ENCODE data around the gene MET. TPM values are rescaled to one million over a fixed set of nuclear protein-coding genes. Genes with fewer than 3 reads are reported as not detected.
A peak's percentile ranks its signal among the peaks of the same experiment; 100 is the strongest.

Gene MET
- total and polyA plus RNA-seq, 2 of the 13 experiments (the other 11 are each of a cell fraction or from before 2014, with no cell fraction given) = 21.8 to 31.5 TPM

DNA sequence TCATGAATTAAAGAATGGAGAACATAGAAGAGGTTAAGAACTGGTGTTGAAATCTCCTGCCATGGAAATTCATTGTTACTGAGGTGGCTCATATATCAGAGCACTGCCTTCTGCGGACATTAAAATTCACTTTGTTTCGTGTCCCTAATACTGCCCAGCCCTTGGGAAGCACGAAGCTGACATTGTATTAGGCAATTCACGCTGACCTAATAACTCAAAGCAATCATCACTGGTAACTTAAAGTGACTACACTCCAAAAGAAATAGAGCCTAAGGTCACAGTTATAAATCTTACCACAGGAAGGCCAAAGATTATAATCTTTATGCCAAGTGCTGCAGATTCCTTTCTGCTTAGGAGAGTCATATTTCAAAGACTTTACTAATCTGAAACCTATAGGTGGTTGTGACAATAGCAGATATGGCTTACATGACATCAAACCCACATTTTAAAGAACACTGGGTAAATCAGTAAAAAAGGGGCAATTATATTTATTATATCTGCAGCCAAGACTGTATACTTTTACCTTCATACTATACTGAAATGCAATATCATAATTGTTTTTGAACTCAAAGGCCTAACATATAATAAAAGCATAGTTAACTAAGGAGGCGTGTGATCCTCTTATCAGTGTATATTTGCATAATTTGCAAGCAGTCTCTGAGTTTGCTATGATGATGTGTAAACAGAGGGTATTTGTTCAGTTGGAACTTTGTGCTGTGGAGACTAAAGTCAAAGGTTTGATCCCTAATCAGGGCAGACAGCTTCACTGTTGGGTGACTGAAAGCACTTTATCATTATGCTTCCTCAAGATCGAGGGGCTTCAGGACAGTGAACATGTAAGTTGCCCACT is 138.5 kb downstream of the MET start (continued):
- TF ChIP-seq, protein P1, sequence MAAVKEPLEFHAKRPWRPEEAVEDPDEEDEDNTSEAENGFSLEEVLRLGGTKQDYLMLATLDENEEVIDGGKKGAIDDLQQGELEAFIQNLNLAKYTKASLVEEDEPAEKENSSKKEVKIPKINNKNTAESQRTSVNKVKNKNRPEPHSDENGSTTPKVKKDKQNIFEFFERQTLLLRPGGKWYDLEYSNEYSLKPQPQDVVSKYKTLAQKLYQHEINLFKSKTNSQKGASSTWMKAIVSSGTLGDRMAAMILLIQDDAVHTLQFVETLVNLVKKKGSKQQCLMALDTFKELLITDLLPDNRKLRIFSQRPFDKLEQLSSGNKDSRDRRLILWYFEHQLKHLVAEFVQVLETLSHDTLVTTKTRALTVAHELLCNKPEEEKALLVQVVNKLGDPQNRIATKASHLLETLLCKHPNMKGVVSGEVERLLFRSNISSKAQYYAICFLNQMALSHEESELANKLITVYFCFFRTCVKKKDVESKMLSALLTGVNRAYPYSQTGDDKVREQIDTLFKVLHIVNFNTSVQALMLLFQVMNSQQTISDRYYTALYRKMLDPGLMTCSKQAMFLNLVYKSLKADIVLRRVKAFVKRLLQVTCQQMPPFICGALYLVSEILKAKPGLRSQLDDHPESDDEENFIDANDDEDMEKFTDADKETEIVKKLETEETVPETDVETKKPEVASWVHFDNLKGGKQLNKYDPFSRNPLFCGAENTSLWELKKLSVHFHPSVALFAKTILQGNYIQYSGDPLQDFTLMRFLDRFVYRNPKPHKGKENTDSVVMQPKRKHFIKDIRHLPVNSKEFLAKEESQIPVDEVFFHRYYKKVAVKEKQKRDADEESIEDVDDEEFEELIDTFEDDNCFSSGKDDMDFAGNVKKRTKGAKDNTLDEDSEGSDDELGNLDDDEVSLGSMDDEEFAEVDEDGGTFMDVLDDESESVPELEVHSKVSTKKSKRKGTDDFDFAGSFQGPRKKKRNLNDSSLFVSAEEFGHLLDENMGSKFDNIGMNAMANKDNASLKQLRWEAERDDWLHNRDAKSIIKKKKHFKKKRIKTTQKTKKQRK (IDR thresholded peaks at IDR 0.05; ENCODE audit: low read length) = no peak
- TF ChIP-seq, protein P2, sequence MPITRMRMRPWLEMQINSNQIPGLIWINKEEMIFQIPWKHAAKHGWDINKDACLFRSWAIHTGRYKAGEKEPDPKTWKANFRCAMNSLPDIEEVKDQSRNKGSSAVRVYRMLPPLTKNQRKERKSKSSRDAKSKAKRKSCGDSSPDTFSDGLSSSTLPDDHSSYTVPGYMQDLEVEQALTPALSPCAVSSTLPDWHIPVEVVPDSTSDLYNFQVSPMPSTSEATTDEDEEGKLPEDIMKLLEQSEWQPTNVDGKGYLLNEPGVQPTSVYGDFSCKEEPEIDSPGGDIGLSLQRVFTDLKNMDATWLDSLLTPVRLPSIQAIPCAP (CRISPR knock-in tag; IDR thresholded peaks at IDR 0.05; ENCODE audit: low read depth) = no peak
- TF ChIP-seq, protein P3, sequence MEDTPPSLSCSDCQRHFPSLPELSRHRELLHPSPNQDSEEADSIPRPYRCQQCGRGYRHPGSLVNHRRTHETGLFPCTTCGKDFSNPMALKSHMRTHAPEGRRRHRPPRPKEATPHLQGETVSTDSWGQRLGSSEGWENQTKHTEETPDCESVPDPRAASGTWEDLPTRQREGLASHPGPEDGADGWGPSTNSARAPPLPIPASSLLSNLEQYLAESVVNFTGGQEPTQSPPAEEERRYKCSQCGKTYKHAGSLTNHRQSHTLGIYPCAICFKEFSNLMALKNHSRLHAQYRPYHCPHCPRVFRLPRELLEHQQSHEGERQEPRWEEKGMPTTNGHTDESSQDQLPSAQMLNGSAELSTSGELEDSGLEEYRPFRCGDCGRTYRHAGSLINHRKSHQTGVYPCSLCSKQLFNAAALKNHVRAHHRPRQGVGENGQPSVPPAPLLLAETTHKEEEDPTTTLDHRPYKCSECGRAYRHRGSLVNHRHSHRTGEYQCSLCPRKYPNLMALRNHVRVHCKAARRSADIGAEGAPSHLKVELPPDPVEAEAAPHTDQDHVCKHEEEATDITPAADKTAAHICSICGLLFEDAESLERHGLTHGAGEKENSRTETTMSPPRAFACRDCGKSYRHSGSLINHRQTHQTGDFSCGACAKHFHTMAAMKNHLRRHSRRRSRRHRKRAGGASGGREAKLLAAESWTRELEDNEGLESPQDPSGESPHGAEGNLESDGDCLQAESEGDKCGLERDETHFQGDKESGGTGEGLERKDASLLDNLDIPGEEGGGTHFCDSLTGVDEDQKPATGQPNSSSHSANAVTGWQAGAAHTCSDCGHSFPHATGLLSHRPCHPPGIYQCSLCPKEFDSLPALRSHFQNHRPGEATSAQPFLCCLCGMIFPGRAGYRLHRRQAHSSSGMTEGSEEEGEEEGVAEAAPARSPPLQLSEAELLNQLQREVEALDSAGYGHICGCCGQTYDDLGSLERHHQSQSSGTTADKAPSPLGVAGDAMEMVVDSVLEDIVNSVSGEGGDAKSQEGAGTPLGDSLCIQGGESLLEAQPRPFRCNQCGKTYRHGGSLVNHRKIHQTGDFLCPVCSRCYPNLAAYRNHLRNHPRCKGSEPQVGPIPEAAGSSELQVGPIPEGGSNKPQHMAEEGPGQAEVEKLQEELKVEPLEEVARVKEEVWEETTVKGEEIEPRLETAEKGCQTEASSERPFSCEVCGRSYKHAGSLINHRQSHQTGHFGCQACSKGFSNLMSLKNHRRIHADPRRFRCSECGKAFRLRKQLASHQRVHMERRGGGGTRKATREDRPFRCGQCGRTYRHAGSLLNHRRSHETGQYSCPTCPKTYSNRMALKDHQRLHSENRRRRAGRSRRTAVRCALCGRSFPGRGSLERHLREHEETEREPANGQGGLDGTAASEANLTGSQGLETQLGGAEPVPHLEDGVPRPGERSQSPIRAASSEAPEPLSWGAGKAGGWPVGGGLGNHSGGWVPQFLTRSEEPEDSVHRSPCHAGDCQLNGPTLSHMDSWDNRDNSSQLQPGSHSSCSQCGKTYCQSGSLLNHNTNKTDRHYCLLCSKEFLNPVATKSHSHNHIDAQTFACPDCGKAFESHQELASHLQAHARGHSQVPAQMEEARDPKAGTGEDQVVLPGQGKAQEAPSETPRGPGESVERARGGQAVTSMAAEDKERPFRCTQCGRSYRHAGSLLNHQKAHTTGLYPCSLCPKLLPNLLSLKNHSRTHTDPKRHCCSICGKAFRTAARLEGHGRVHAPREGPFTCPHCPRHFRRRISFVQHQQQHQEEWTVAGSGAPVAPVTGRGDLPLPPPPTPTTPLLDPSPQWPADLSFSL (CRISPR knock-in tag; IDR thresholded peaks at IDR 0.05) = no peak
- TF ChIP-seq TOE1 (CRISPR knock-in tag; IDR thresholded peaks at IDR 0.05) (no peak), ZKSCAN1 (IDR thresholded peaks at IDR 0.05; ENCODE audit: low read length) (no peak), ATRX (CRISPR knock-in tag; IDR thresholded peaks at IDR 0.05; ENCODE audit: borderline replicate concordance) (no peak), CBFB (CRISPR knock-in tag; IDR thresholded peaks at IDR 0.05) (no peak), RAD21 (CRISPR knock-in tag; IDR thresholded peaks at IDR 0.05) (0 out of 2 replicates have a peak, but pooled peaks have one; percentile 20)
- TF ChIP-seq, protein P4, sequence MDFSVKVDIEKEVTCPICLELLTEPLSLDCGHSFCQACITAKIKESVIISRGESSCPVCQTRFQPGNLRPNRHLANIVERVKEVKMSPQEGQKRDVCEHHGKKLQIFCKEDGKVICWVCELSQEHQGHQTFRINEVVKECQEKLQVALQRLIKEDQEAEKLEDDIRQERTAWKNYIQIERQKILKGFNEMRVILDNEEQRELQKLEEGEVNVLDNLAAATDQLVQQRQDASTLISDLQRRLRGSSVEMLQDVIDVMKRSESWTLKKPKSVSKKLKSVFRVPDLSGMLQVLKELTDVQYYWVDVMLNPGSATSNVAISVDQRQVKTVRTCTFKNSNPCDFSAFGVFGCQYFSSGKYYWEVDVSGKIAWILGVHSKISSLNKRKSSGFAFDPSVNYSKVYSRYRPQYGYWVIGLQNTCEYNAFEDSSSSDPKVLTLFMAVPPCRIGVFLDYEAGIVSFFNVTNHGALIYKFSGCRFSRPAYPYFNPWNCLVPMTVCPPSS (IDR thresholded peaks at IDR 0.05) = no peak
- TF ChIP-seq, protein P5, sequence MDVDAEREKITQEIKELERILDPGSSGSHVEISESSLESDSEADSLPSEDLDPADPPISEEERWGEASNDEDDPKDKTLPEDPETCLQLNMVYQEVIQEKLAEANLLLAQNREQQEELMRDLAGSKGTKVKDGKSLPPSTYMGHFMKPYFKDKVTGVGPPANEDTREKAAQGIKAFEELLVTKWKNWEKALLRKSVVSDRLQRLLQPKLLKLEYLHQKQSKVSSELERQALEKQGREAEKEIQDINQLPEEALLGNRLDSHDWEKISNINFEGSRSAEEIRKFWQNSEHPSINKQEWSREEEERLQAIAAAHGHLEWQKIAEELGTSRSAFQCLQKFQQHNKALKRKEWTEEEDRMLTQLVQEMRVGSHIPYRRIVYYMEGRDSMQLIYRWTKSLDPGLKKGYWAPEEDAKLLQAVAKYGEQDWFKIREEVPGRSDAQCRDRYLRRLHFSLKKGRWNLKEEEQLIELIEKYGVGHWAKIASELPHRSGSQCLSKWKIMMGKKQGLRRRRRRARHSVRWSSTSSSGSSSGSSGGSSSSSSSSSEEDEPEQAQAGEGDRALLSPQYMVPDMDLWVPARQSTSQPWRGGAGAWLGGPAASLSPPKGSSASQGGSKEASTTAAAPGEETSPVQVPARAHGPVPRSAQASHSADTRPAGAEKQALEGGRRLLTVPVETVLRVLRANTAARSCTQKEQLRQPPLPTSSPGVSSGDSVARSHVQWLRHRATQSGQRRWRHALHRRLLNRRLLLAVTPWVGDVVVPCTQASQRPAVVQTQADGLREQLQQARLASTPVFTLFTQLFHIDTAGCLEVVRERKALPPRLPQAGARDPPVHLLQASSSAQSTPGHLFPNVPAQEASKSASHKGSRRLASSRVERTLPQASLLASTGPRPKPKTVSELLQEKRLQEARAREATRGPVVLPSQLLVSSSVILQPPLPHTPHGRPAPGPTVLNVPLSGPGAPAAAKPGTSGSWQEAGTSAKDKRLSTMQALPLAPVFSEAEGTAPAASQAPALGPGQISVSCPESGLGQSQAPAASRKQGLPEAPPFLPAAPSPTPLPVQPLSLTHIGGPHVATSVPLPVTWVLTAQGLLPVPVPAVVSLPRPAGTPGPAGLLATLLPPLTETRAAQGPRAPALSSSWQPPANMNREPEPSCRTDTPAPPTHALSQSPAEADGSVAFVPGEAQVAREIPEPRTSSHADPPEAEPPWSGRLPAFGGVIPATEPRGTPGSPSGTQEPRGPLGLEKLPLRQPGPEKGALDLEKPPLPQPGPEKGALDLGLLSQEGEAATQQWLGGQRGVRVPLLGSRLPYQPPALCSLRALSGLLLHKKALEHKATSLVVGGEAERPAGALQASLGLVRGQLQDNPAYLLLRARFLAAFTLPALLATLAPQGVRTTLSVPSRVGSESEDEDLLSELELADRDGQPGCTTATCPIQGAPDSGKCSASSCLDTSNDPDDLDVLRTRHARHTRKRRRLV (CRISPR knock-in tag; IDR thresholded peaks at IDR 0.05) = no peak

Measured in HepG2 (cell line).